SW 1271 (cell line): ENCODE results near the gene B4GALNT1.
"Not testable (repeated sequence)": the region's sequence is repeated elsewhere in the genome, so short reads cannot be mapped to it uniquely, and the experiment has no call there.

ENCODE experiments used
- DNase-seq, 2 experiments: peaks; one replicate each; lab custom pipeline; 2025; lab: John Stamatoyannopoulos, UW

B4GALNT1 gene

GRCh38 chr12:57620936-57621496 lies 12.0 kb downstream of the B4GALNT1 start:
- no peak for DNase-seq

DNA sequence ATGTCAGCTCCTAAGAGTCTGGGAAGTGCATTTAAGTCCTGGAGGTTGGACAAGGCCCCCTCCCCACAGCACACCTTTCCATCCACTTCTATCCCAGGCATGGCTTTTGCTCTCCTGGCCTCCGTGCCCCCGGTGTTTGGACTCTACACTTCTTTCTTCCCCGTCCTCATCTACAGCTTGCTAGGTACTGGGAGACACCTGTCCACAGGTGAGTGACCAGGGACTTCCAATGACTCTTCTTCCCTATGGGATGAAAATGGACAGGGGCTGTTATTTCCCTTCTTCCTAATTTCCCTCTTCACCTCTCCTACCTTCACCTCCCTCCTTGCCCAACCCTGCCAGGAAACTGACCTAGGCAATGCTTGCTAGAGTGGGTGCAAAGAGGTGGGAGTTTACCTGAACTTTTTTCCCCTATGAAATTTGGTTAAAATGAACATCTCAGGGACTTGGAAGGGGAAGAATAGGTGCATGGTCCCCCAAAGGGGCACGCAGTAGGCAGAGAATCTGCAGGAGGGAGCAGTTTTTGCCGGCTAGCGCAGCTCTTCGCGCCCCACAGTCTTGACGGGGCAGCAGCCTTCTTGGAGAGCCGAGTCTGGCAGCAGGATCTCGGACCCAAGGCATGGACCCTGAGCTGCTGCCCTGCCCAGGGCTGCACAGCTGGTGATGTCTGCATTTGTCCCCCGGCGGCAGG lies 12.6 kb downstream of the B4GALNT1 start:
- no peak for DNase-seq

DNA sequence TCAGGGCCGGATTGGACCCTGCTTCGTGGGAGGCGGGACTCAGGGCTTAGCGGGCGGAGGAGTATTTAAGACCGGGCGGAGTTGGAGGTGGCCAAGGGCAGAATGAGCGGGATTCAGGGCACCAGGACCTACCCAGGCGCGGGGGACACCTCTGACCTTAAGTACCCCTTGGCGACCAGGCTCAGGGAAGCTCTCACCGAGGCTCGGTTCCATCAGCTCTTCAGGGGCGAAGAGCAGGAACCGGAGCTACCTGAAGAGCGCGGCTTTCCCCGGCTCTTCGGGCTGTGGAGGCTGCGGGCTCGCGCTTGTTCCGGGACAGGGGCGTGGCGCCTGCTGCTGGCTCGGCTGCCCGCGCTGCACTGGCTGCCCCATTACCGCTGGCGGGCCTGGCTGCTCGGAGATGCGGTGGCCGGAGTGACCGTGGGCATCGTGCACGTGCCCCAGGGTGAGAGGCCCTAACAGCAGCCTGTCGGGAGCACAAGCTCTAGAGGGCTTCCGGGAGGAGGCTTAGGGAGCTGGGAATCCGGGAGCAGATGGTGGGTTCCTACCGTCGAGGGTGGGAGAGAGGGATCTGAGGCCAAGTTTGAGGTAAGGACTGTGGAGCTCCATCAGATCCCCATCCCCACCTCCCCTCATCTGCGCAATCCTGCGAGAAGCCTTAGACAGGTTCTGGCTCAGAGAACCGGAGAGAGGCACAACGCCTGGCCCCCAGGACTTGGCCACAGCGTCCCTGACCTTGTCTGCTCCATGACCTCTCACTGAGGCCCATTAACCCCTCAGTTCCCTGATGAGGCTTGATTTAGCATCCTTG lies 13.4 kb downstream of the B4GALNT1 start:
- DNase-seq: no peak

GRCh38 chr12:57618966-57619433 lies 14.0 kb downstream of the B4GALNT1 start:
- DNase-seq: no peak

- not testable (repeated sequence) for DNase-seq
Observed at GRCh38 chr12:57618431-57618830, 14.6 kb downstream of the B4GALNT1 start.

DNA sequence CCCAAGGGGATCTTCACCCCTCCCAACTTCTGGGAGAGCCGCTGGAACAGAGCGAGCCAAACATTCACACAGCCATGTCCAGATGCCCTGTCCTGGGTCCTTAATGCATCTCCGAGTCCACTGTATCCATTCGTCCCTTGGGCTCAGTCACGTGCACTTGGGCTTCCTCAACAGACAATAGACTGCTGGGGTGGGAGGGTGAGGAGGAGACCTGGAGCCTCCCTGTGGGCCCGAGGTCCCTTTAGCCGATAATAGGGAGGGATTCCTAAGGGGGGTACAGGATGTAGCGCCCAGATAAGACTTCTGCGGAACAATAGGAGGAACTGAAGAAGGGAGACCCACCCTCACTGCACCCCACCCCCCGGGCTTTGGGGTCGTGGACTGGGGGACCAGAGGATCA lies 15.1 kb downstream of the B4GALNT1 start:
- DNase-seq: no peak

DNA sequence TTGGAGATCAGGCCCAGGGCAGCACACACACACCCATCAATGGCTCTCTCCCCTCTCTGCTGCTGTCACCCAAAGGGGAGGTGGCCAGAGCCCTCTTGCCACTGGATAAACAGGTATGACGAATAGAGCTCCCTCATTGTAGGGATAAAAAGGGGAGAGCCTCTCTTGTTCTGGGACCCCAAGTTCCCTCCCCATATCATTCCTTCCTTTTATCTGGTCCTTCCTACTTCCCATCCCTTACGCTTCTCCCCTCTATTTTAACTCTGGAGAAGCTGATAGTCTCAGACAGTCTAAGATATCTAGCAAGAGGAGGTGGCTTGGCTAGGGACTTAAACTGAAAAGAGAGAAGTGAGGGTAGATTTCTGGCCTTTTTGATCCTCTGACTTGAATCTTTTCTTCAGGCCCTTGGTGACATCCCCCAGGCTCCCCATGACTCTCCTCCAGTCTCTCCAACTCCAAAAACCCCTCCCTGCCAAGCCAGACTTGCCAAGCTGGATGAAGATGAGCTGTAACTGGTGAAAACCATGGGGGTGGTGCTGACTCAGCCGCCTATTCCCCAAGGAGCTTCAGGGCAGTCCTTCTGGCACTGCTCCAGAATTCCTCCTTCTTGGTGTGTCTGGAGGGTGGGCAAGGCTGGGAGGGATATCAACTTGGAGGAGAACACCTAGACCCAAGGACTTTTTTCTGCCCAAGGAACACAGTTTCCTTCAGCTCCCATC lies 16.5 kb downstream of the B4GALNT1 start:
- DNase-seq: no peak

- no peak for DNase-seq
Observed at GRCh38 chr12:57615637-57616036, 17.4 kb downstream of the B4GALNT1 start.

- no peak for DNase-seq
Observed at GRCh38 chr12:57614948-57615500, 18.0 kb downstream of the B4GALNT1 start.

- DNase-seq: no peak
Observed at GRCh38 chr12:57614178-57614947, 18.6 kb downstream of the B4GALNT1 start.

GRCh38 chr12:57613427-57614109 lies 19.4 kb downstream of the B4GALNT1 start:
- no peak for DNase-seq

DNA sequence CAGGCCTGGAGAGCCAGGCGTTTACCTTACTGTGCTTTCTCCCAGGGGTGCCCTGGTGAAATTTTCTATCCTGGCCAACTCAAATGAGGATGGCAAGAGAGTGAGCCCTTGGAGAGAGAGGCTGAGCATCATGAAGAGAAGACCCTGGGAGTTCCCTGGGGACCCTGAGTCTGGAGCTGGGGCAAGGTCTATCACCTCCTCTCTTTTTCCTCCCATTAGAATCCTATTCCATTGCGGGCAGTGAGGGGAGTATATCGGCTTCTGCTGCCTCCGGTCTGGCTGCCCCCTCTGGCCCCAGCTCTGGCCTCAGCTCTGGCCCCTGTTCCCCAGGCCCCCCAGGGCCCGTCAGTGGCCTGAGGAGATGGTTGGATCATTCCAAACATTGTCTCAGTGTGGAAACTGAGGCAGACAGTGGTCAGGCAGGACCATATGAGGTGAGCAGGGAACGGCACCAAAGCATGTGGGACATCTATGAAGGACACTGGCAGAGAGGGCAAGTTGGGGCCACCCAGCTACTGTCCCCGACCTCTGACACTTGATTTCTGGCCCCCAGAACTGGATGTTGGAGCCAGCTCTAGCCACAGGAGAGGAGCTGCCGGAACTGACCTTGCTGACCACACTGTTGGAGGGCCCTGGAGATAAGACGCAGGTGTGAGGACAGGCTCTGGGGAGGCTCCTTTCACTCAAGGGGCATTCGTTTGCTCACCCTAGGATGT lies 20.1 kb downstream of the B4GALNT1 start:
- DNase-seq: no peak

DNA sequence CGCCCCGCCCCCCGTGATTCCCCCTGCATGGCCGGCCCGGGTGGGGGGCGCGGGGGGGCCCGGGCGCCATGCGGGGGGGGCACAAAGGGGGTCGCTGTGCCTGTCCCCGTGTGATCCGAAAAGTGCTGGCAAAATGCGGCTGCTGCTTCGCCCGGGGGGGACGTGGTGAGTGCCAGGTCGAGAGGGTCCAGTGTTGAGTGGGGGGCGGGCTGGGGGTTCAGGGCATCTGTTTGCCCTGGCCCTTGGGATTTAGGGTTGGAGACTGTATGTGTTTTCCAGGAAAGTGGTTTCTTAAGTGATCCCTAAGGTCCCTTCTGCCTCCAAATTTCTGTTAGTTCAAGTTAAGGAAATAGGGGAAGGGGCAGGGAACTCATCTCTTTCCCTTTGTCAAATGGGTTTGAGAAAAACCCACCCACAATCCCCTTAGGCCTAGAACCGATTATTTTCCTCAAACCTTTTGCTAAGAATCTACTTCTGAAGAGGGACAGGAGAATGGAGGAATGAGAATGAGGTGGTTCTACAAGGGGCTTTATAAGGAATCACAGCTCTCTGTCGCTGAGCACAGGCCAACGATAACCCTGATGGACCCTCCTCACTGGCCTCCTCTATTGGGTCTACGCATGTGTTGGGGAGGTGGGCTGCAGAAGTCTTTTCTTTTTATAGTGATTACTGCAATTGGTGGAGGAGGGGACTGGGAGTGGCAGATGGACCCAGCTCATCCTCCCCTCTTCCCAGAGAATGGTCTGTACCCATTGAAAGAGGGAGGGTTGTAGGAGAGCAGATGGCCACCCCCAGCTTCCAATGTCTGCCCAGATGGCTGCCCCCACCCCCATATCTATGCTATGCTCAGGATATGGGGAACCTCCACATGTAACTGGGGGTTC lies 20.9 kb downstream of the B4GALNT1 start:
- DNase-seq: no peak

DNA sequence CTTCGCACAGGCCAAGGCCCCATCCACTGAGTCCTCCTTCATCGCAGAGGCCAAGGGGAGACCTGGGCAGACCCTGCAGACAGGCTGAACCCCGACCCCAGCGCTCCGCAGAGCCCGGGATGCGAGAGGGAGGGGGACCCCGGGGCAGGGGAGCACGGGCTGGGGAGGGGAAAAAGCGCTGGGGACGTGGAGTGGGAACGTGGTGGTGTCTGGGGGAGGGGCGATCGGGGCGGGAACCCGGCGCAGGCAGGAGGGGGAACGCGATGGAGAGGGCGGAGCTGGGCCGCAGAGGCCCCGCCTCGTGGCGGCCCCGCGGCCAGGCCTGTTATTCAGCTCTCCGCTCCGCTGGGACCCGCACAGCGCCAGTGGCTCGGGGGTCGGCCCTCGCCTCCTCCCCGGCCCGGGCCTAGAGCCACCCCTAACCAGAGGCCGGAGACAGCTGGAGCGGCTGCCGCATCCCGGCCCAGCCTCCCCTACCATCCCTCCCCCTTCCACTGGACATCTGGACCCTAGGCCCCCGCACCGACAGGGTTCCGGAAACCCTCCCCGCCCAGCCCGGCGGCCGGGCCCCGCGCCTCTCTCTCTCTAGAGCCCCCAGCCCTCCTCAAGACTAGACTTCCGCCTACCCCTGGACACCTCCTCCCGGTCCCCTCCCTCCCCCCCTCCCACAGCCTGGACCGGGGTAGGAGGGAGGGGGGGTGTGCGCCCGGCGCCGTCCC lies 21.7 kb downstream of the B4GALNT1 start, which contains the start of gene ARHGEF25:
ARHGEF25 (plus strand) TSS at position 328 of the 719 bp plus-strand sequence. CDS start 460 bp downstream, outside the sequence.
- DNase-seq: peak in 1 of 2 experiments; percentile 45

DNA sequence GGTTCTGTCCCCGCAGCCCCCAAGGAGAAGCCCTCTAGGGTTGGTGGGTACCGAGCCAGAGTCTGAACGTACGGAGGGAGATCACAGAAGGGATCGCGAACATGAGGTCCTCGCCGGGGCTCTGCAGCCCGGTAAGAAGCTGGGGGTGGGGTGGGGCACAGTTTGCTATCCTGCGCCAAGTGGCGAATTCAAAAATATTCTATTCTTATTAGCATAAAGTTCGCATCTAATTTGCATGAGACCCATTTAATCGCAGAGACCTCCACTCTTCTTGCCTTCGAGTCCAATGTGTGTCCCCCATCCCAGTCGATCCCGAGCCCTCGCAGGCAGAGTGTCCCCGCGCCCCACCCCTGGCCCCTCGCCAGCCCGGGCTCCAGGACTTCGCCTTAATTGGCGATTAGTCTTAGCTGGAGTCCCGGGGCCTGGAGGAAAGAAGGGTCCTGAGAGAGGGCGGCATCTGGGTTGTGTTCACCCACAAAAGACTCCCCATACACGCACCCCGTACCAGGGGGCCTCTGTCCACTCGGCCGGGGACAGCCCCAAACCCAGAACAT lies 22.4 kb downstream of the B4GALNT1 start:
- DNase-seq: no peak

- DNase-seq: no peak
Observed at GRCh38 chr12:57609781-57610553, 23.0 kb downstream of the B4GALNT1 start.
